Epithelial cell of proximal tubule (primary cell): ENCODE data around the gene PPIP5K2. TPM values are rescaled to one million over a fixed set of nuclear protein-coding genes. Genes with fewer than 3 reads are reported as not detected.

Source experiments
- DNase-seq: peaks from one replicate; pipeline ENCODE4 v3.0.0-alpha.2; 2011; ENCODE audit warnings: low read depth
- H3K4me3 ChIP-seq: 2 replicates; pipeline ENCODE4 v1.5.1; 2011; ENCODE audit warnings: low read depth, mild to moderate bottlenecking, low read length
- CTCF ChIP-seq: conservative IDR thresholded peaks from 2 replicates; pipeline ENCODE4 v1.5.1; 2012; ENCODE audit warnings: low read depth, mild to moderate bottlenecking, low read length
- total RNA-seq: library from RNA; depleted of rRNA; stranded (reverse); fragments of >200 nt; gene quantifications from 2 replicates; pipeline ENCODE4 v1.2.3, GENCODE V29; 2015

Gene PPIP5K2
- total RNA-seq, 1 donor from 2014 or later, result 19.5 TPM

- no peak for TF ChIP-seq CTCF
- no peak overlapping the region for H3K4me3 ChIP-seq
- no peak for DNase-seq
Measured at GRCh38 chr5:103254921-103255320, 134.8 kb downstream of the PPIP5K2 start.

- TF ChIP-seq CTCF, result no peak
- no peak for DNase-seq
- no peak overlapping the region for H3K4me3 ChIP-seq
Measured at GRCh38 chr5:103255691-103256090, 135.6 kb downstream of the PPIP5K2 start.

GRCh38 chr5:103256178-103256577 lies 136.1 kb downstream of the PPIP5K2 start:
- no peak for DNase-seq
- no peak overlapping the region for H3K4me3 ChIP-seq
- TF ChIP-seq CTCF, result peak; percentile 49

GRCh38 chr5:103258368-103258956 lies 138.4 kb downstream of the PPIP5K2 start, which contains the start of gene MACIR:
TSS of gene MACIR (plus strand) at chr5:103258763. CDS start at chr5:103275920, 17,157 bp downstream.
- TF ChIP-seq CTCF, result no peak
- DNase-seq, result peak; percentile 63
- peak within 1 kb of the TSS; percentile 81 for H3K4me3 ChIP-seq

- peak; percentile 3 for TF ChIP-seq CTCF
- no peak for DNase-seq
Measured at GRCh38 chr5:103258957-103259704, 139.0 kb downstream of the PPIP5K2 start.

GRCh38 chr5:103259705-103260355 lies 139.7 kb downstream of the PPIP5K2 start:
- no peak for DNase-seq
- no peak for TF ChIP-seq CTCF

More at GRCh38 chr5:103258957-103259704, 139.0 kb downstream of the PPIP5K2 start:
- peak overlapping the region; percentile 81 for H3K4me3 ChIP-seq

More at GRCh38 chr5:103259705-103260355, 139.7 kb downstream of the PPIP5K2 start:
- peak overlapping the region; percentile 81 for H3K4me3 ChIP-seq
